GM18520 (cell line): ENCODE data around the gene HES5.

Experiments used
- ATAC-seq: cut with Tn5 transposase; IDR thresholded peaks from one replicate; pipeline ENCODE4 v1.9.1; 2021; ENCODE audit not compliant: unreplicated experiment

Gene HES5

DNA sequence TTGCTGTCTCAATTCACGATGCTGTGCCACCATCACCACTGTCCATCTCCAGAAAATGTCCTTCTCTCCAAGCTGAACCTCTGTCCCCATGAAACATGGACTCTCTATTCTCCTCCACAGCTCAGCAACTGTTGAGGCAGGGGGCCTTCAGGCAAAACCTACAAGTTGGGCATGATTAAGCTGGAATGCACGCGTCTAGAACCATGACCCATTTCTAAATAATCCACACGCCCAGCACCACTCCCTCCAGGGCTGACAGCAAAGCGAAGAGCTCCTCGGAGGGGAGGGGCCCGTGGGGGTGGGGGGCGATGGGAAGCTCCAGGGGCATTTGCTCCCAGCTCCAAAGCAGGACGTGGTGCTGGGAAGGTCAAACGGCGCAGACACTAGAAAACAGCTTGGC, 3.3 kb upstream of the HES5 start:
- no peak for ATAC-seq

DNA sequence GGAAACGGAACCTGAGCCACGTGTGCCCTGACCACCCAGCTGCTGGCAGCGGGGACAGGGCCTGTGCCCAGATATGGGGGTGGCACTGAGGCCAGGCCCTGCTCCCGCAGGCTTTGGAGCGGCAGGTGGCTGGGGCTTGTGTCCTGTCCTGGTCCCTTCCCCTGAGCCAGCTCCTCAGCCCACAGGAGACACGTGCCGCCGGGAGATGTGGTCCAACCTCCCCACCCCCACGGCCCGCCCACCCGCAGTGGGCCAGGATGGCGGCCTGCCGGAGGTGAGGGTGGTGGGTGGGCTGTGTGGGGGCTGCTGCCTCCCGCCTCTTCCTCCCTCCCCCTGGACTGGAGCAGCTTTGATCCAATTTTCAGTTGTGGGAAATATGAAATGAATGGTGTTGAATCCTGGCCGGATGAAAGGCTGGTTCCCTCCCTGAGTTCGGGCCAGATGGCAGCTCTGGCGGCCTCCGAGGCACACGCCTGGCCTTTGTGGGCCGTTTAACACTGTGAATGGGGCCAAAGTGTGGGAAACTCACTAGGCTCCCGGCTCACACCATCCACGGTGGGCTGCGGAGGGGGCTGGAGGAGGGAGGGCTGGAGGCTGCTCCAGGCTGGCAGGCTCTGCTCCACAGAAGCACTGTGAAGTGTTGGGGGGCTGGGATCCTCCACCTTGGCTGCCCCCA, 2.6 kb upstream of the HES5 start:
- no peak for ATAC-seq

DNA sequence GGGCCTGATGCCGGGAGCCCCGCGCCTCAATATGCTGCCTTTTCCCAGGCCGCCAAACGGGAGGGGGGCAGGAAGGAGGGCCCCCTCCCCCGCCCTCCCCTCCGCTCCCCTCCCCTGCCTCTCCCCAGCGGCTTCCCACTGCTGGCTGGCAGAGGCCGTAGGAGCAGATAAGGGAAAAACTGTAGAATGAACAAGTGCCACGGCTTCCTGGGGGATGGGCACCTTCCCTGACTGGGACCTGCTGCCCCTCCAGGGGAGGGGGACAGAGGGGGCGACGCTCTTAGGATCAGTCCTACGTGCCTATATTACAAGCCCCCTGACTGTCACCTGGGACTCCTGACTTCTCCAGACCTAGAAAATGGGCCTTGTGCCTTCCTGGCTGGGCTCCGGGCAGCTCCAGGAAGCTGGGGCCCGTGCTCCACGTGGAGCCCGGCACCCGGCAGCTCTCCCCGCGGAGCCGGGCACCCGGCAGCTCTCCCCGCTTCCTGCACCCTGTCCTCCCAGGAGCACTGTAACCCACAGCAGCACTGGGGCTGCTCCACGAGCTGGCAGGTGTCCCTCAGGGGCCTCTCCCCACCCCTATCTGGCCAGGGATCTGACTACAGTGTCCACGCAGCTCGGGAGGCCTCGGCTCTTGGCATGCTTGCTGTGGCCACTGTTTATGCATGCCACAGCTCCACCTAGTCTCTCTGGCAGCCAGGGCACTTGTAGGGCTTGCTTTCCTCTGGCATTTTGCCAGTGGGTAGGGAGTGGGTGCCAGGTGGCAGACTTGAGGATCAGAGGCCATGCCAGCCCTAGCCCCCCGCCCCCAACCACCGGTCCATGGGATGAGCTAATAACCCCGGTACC, 674 bp upstream of the HES5 start:
- no peak for ATAC-seq

DNA sequence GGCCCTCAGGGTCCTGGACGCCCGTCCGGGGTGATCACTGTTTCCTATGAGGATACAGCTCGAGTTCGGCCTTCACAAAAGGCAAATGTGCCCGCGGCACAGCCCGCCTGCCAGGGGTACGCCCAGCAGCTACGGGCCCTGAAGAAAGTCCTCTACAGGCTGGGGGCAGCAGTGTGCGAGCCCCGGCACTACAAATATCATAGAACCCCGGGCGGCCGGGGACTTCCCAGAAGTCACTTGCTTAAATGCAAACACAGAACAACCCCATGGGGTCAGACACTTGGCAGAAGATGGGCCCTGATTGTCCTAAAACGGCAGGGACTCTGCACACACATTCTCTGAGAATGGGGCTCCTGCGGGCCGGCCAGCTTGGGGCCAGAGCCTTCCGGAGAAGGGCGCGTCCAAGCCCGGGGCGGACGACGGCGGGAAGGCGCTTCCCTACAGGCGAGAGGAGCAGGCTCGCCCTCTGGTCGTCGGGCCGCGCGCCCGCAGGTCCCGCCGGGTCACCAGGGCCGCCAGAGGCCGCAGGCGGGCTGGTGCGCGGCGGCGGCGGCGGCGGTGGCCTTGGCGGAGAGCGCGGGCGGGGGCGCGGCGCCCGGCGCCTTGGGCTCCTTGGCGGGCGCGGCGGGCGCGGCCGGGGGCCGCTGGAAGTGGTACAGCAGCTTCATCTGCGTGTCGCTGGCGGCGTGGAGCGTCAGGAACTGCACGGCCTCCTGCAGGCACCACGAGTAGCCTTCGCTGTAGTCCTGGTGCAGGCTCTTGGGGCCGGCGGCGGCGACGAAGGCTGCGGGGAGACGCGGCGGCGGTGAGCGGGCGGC, 888 bp downstream of the HES5 start:
- no peak for ATAC-seq

DNA sequence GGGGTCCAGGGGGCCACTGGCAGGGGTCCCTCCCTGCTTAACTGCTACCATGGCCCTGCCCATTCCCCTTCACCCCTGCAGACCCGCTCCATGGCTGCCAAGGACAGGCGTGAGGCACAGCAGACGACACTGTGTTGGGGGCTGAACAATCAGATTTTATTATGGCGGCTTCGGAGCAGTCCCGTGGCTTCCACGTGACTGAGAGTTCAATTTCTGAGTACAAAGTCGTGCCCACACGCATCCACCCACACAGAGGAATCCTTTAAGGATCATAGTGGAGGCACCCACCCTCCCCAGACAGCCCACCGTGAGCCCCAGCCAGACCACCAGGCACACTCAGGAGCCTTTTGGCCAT, 1.5 kb downstream of the HES5 start:
- ATAC-seq: no peak

DNA sequence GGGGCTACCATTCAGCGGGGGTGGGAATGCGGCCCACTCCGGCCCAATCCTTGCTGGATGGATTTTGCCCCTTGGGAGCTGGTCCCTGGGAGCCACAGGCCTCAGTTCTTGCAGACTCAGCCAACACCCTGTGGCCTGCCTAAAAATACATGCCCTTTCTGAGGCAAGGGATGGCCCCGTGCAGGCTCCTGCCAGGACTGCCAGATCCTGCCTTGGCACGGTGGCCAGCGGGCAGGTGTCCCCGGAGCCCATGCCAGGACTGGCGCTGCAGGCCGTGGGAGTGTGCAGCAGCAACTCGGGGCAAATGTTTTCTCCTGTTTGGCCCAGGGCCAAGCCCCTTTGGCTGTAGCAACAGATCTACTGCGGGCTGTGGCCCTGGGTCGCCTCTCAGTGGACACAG, 2.0 kb downstream of the HES5 start:
- no peak for ATAC-seq

DNA sequence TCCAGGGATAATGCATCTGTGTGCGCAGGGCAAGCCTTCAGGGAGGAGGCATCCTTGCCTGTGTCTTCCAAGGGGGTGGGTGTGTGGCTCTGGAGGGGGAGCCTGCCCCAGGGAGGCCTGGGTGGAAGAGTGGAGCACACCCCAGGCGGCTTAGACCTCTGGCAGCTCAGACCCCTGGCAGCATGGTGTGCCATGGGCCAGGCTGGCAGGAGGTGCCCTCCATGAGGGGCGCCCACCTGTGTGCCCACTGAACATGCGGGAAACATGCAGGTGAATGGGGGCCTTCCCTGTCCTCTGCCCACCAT, 2.6 kb downstream of the HES5 start:
- ATAC-seq: no peak

DNA sequence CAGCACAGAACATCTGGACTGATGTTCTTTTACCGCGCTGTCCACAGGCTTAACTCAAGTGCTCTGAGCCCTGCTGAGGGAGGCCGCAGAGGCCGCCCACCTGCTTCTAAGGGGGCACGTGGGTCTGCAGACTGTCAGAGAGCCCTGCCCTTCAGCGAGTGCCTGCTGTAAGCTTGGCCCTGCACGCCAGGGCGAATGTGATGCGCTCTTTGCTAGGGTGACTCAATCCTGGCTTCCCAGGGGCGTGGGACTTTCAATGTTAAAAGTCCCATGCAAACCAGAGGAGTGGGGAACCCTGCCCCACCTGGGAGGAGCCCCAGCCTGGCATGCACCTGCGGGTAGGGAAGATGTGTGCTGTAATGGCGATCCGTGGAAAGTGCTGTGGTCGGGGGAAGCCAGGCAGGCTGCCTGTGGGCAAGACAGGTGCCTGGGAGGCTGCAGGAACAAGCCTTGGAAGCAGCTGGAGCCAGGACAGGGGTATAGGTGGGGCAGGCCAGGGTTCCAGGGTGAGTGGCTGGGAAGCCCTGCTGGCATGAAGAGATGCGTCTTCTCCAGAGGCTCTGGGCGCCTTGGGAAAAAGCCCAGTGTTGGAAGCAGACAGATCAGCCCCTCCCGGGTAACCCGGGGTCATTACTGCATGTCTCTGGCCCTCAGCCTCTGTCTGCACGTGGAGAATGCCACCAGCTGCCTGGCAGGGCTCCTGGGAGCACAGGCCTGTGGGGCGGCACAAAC, 3.1 kb downstream of the HES5 start:
- ATAC-seq: peak; percentile 17

DNA sequence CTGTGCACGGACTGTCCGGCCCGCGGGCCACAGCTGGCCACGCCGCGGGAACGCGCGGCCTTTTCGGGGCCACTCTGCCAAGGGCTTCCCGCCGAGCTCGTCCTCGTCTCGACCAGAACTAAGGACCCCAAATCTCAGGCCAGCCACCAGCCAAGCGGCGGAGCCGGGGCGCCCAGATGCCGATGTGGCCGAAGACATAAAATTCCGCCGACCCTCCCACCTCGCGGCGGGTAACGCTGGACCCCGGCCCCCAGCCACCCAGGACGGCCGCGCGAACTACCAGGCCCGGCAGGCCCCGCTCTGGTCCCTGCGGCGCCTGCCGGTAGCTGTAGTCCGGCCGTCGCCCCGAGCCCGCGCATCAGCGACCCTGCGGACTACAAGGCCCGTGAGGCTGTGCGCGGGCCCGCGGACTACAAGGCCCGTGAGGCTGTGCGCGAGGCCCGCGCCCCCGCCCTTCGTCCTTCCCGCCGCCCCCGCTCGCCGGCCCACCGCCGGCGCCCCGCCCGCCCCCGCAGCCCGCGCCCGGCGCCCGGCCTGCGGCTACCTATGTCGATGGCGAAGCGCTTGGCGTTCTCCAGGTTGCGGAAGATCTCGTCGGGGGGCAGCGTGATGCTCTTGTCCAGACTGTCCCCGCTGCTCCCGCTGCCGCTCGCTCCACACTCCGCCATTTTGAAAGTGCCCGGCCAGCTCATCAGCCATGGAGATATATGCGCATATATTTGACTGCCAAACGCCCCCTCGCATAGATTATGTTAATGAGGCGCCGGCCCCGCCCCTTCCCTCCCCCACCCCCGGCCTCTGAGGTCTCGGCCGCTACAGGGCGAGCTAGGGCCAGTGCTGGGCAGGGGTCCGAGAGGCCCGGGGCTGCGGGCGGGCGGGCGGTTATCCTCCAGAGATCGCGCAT, 3.9 kb downstream of the HES5 start, which contains the start of gene PANK4:
Gene PANK4 (minus strand): TSS at position 677 of the 904 bp plus-strand sequence. CDS start 9 bp downstream, at position 668.
- ATAC-seq: peak; percentile 69

DNA sequence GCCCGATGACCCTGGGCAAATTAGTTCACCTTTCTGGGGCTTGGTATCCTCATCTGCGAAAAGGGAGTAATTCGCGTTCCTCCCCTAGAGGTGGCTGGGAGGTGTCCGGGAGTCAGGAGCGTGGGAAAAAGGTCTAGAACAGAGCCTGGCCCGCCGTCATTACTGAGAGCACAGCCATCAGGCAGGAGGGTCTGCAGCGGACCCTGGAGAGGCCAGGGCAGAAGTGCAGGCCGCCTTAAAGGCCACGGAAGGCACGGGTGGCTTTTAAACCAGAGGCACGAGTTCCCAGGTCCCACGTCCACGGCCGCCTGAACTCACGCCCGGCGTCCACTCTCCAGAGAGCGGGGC, 4.5 kb downstream of the HES5 start:
- ATAC-seq: no peak

DNA sequence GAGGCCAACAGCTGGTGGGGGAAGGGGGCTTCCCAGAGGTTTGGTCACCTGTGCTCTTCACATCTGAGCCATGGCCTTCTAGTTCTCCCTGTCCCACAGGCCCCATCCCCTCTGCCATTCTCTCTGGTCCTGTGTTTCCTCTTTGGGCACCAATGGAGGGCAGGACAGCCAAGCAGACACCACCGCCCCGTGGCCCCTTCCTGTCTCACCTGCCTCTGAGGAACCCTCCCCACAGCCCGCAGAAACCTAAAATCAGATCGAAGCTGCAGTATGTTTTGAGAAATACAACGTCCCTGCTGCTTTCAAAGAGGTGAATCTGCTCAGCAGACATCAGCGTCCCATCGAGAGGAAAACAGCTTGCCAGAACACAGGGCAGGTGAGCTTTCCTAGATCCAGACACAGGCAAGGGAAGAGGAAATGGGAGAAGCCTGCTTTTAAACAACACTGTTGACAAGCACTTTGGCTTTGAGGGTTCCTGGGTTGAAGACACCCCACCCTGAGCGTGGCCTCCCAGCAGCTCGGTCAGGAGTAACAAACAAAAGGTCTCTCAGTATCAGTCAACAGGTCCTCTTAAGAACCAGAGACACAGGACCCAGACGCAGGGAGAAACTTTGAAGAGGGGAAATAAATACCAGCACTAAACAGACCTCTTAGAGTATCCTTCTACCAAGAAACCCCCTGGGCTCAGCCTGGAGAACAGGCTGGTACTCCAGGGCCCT, 6.0 kb downstream of the HES5 start:
- no peak for ATAC-seq

DNA sequence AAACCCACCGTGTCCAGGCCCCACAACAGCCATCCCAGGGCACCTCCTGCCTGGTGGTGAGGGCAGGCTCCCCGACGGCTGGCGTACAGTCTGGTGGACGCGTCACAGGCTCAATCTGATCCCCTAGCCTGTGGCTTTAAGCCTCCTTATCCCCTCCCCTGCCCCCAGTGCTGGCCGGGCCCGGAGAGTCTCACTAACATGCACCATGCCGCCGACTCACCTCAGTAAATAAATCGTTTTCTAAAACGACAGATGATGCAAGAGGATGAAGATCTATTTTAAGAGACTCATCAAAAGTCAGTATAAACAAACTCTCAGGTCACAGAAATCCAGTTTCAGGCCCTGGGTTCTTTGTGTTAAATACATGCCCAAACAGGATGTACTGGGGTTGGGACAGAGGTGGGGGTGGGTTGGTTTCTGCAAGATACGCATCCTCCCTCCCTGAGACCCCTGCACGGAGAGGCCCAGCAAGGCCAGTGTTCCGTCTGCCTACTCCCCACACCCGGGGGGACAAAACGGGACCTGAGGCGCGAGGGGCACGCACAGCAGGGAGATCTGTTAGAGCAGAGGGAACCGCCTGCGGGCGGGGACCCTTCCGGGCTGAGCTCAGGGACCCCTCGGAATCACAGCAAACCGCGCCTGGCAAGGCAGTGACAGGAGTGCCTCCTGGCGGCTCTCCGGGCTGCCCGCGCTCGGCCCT, 6.7 kb downstream of the HES5 start:
- no peak for ATAC-seq

DNA sequence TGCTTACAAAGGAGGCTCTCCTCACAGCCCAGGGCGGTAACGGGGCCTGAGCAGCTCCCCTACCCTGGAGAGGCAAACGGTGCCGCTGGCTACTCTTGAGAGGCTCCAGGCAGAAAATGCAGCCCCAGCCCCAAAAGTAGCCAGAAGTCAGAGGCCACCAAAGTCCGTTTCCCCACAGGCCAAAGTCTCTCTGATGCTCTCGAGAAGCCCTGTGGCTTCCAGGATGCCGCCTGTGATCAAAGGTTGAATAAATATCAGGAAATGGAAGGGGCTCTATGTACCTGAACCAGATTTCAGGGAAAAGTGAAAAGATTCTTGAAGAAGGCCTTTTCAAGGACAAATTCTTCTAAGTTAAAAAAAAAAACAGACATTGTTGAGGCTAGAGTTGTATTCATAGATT, 7.8 kb downstream of the HES5 start:
- no peak for ATAC-seq

DNA sequence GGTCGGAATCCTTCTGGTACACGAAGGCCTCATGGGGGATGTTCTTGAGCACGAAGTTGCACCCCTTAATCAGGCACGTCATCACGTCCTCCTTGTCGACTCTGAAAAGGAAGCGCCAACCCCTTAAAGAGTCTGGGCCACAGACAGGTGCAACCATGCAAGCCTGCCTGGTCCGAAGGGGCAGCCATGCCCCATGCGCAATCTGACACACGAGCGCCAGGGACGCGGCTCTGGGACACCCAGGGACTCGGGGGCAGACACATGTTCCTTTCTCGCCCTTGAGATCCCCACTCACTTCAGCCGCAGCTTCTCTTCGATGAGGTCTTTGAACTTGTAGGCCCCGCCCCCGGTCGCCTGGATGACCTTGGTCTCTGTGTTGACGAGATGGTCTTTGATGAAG, 9.3 kb downstream of the HES5 start:
- ATAC-seq: no peak

DNA sequence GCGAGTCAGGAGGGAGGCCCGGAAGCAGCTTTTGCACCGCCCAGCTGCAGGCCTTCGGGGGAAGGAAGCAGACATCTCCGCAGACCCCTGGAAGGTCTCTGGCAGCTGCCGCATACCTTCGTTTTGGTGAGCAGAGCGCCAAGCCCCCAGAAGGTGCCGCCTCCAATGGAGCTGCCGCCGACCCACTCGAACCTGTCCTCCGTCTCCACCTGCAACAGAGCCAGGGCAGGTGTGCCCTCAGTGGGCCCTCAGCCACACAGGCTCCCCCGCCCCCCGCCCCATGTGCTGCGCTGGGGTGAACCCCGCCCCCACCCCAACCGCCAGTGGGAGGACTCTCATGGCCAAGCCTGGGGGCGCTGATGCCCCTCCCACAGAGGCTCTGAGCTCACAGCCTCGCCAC, 9.9 kb downstream of the HES5 start:
- ATAC-seq: no peak

DNA sequence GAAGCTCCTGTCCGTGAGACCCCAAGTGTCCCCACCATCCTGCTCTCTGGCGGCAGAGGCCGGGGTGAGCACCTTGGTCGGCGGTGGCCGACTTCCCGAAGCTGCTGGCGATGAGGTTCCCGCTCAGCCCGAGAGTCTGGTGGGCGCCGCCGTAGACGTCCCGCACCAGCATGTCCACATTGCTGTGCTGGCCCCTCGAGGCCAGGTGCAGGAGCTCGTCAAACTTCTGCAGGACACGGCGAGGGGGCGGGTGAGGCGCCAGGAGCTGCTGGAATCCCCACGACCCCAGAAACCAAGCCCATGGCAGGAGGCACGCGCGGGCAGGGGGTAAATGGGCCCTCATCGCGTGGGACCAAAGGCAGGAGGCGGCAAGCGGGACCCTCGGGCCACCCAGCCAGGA, 10.3 kb downstream of the HES5 start:
- no peak for ATAC-seq

DNA sequence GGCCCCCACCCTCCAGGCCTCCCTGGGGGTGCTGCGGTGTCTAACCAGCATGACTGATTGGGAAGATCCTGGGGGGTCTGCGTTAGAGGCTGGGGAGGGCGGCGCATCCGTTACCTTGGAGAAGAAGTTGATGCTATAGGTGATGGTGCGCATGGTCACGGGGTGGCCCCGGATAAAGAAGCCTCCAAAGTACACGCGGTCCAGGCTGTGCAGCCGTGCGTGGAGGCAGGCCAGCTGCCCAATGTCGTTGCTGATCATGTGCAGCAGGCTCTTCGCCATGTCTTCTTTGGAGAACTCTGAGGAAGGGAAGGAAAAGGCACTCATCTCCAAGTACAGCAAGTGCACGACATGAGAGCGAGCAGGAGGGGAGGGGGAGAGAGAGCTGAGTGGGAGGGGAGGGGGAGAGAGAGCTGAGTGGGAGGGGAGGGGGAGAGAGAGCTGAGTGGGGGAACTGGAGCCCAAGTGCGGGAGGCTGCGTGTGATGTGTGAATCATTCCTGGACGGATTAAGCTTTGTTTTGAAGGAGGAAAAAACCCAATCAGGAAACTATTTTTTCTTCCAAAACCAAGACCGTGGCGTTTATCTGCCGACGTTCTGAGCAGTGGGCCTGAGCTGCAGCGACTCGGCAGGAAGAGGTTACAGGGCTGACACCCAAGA, 10.9 kb downstream of the HES5 start:
- no peak for ATAC-seq

DNA sequence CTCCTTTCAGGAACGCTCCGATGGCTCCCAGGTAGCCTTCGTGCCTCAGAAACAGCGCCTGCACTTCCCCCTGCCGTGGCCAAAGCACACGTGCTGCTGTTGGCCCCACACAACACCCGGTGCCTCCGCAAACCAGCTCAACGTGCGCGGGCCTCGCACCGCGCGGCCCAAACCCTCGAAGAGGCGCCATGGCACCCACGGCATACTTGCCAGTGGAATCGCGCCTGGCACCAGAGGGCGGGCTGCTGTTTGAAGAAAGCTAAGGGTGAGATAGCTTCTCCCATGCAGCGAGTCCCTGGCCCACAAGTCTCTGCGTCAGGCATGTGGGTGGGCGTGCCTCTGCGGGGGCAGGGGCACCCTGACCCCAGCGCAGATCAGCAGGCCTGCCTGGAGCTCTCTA, 11.5 kb downstream of the HES5 start:
- ATAC-seq: no peak

DNA sequence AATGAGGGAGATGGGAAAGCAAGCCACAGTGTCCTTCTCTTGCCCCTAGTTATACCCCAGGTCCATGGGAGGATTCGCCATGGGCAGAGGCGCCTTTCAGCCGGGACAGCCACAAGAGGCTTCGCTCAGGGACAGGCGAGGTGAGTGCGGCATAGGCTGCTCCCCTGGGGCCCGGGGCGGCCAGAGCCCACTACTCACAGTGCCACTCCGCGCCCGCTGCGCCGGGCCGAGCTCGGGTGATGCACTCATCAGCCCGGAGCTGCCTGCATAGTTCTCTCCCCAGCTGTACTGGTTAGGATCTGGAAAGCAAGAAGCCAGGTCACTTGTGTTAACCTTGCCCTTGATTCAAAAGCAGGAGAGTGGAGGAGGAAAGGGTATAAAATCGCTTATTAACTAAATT, 12.1 kb downstream of the HES5 start:
- no peak for ATAC-seq
